CD14-positive monocyte (primary cell): ENCODE results near the gene RHOBTB3. TPM values are rescaled to one million over a fixed set of nuclear protein-coding genes. Genes with fewer than 3 reads are reported as not detected.
A peak's percentile ranks its signal among the peaks of the same experiment; 100 is the strongest.

Experiments used
- DNase-seq, 3 donors: peaks; one replicate each; pipeline ENCODE4 v3.0.0-alpha.2; 2011 to 2022
- H2AFZ ChIP-seq: 2 replicates; pipeline ENCODE4 v1.6.0; 2012; ENCODE audit warnings: mild to moderate bottlenecking, low read depth, low read length, inconsistent platforms; ENCODE audit not compliant: insufficient read depth, poor library complexity, severe bottlenecking
- H3K27ac ChIP-seq, 2 donors: 1 replicate in 1 of 2; 2 replicates in 1 of 2; pipeline ENCODE4 v1.5.1; 2012 to 2013; ENCODE audit warnings: low read length in 2 of 2, control low read depth in 1 of 2, inconsistent platforms in 1 of 2, low read depth in 1 of 2, mild to moderate bottlenecking in 1 of 2
- H3K27me3 ChIP-seq, 2 donors: one replicate each; pipeline versions ENCODE4 v1.6.0 to v1.6.1; 2011 to 2013; ENCODE audit warnings: low read length in 2 of 2; ENCODE audit not compliant: control insufficient read depth in 2 of 2, insufficient read depth in 2 of 2
- H3K36me3 ChIP-seq, 2 donors: replicated peaks in 1 of 2; 1 replicate in 1 of 2; 2 replicates in 1 of 2; pipeline versions ENCODE4 v1.5.1 to v1.6.1; 2012 to 2013; ENCODE audit warnings: low read length in 2 of 2, control low read depth in 1 of 2, inconsistent platforms in 1 of 2, mild to moderate bottlenecking in 1 of 2; ENCODE audit not compliant: insufficient read depth in 2 of 2, control insufficient read depth in 1 of 2
- H3K4me1 ChIP-seq, 2 donors: 1 replicate in 1 of 2; 2 replicates in 1 of 2; pipeline versions ENCODE4 v1.5.1 to v1.6.1; 2012 to 2013; ENCODE audit warnings: low read length in 2 of 2, control low read depth in 1 of 2, inconsistent platforms in 1 of 2, mild to moderate bottlenecking in 1 of 2, moderate library complexity in 1 of 2; ENCODE audit not compliant: insufficient read depth in 2 of 2, control insufficient read depth in 1 of 2
- H3K4me2 ChIP-seq: replicated peaks from 2 replicates; pipeline ENCODE3; 2012; ENCODE audit warnings: low read length, moderate library complexity, mild to moderate bottlenecking; ENCODE audit not compliant: poor library complexity, severe bottlenecking; ENCODE audit errors: extremely low read depth
- H3K4me3 ChIP-seq, 3 experiments: fragments of 200-600 bp in 1 of 3; sonication (generic) in 1 of 3; replicated peaks in 1 of 3; 1 replicate in 2 of 3; 2 replicates in 1 of 3; pipeline ENCODE4 v1.5.1; 2011 to 2013; ENCODE audit warnings: low read length in 3 of 3, mild to moderate bottlenecking in 3 of 3, control low read depth in 2 of 3, low read depth in 2 of 3, inconsistent platforms in 1 of 3, moderate library complexity in 1 of 3
- H3K79me2 ChIP-seq: 2 replicates; pipeline ENCODE4 v1.6.0; 2012; ENCODE audit warnings: mild to moderate bottlenecking, control low read depth, inconsistent platforms, low read length, moderate library complexity; ENCODE audit not compliant: insufficient read depth
- H3K9ac ChIP-seq: 2 replicates; pipeline ENCODE4 v1.6.0; 2017; ENCODE audit warnings: low read length, mild to moderate bottlenecking; ENCODE audit not compliant: insufficient read depth, poor library complexity, severe bottlenecking
- H3K9me3 ChIP-seq, 2 donors: replicated peaks in 1 of 2; 1 replicate in 1 of 2; 2 replicates in 1 of 2; pipeline versions ENCODE4 v1.5.1 to v1.6.1; 2012 to 2013; ENCODE audit warnings: low read length in 2 of 2, control low read depth in 1 of 2; ENCODE audit not compliant: control insufficient read depth in 1 of 2, insufficient read depth in 1 of 2
- H4K20me1 ChIP-seq: 2 replicates; pipeline ENCODE4 v1.6.0; 2012; ENCODE audit warnings: mild to moderate bottlenecking, low read length, control low read depth, moderate library complexity; ENCODE audit not compliant: insufficient read depth
- H3K27ac Mint-ChIP-seq, 7 donors: one replicate each; pipeline ENCODE4 v1.8.0; 2020; ENCODE audit warnings: mild to moderate bottlenecking in 7 of 7, mixed read lengths in 7 of 7, moderate library complexity in 6 of 7, inconsistent platforms in 2 of 7
- H3K27me3 Mint-ChIP-seq, 3 donors: one replicate each; pipeline ENCODE4 v1.8.0; 2021 to 2022; ENCODE audit warnings: low read depth in 3 of 3, mild to moderate bottlenecking in 3 of 3, mixed read lengths in 3 of 3, moderate library complexity in 3 of 3, inconsistent platforms in 1 of 3
- H3K36me3 Mint-ChIP-seq, 2 donors: one replicate each; pipeline ENCODE4 v1.8.0; 2020; ENCODE audit warnings: mixed read lengths in 2 of 2, inconsistent platforms in 1 of 2, mild to moderate bottlenecking in 1 of 2
- H3K4me1 Mint-ChIP-seq: one replicate; pipeline ENCODE4 v1.8.0; 2020; ENCODE audit warnings: mild to moderate bottlenecking, mixed read lengths
- H3K4me3 Mint-ChIP-seq, 2 donors: one replicate each; pipeline ENCODE4 v1.8.0; 2020; ENCODE audit warnings: mild to moderate bottlenecking in 2 of 2, mixed read lengths in 2 of 2, moderate library complexity in 1 of 2
- H3K9me3 Mint-ChIP-seq, 7 donors: one replicate each; pipeline ENCODE4 v1.8.0; 2020 to 2022; ENCODE audit warnings: mixed read lengths in 7 of 7, mild to moderate bottlenecking in 6 of 7, moderate library complexity in 6 of 7, inconsistent platforms in 2 of 7
- CTCF ChIP-seq: fragments of 200-600 bp; IDR thresholded peaks from one replicate; pipeline ENCODE4 v1.8.0; 2022; ENCODE audit warnings: antibody characterized with exemption, mild to moderate bottlenecking
- WGBS: methylation state at CpG from one replicate; pipeline ENCODE4 v1.1.5; 2013; ENCODE audit warnings: missing lambda C conversion rate; ENCODE audit not compliant: insufficient coverage; 5-methylcytosine and 5-hydroxymethylcytosine counted together
- intact Hi-C, 2 donors: fragments of 100-400 bp; cut with micrococcal nuclease; formaldehyde crosslinking; loops; one replicate each; pipeline versions ENCODE4 v1.15.0 to v1.15.1; 2023
- polyA plus RNA-seq, 3 donors: library from polyadenylated mRNA; depleted of rRNA in 1 of 3; unstranded in 2 of 3; stranded (reverse) in 1 of 3; fragments of 300-500 nt in 2 of 3; fragments of >200 nt in 1 of 3; fragmentation: Illumina TruSeq in 2 of 3; gene quantifications; 1 replicate in 2 of 3; 2 replicates in 1 of 3; pipeline ENCODE4 v1.2.3, GENCODE V29; 2012 to 2021

RHOBTB3 gene
- polyA plus RNA-seq, 3 donors, result 0.41 to 1.5 (median 0.63) TPM

DNA sequence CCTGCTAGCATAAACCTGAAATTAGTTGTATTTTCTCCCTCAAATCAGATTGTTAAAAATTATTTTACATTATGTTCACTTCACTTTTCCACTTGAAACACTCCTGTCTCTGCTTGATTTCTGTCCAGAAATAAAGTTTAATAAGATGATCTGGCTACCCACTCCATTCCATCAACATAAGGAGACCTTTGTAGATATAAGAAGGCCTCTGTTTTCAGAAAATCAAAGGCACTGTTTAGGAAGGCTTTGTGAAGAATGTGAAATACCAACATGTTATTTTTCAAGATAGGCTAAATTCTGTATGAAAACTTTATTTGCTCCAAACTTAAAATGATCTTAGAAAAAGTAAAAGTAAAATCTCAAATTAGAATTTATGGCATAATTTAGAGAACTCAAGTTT is 15.1 kb downstream of the RHOBTB3 start:
- H3K4me3 Mint-ChIP-seq, result no peak overlapping the region
- H3K4me1 Mint-ChIP-seq, result peaks cover 9% of the 10 kb centered on the region
- H3K27me3 Mint-ChIP-seq, result no peaks in the 10 kb centered on the region
- no peak for TF ChIP-seq CTCF
- H3K9ac ChIP-seq, result no peak overlapping the region
- no peaks in the 10 kb centered on the region for H3K9me3 ChIP-seq
- no peak for DNase-seq
- intact Hi-C loops, result no loop called here
- H2AFZ ChIP-seq, result no peak overlapping the region
- H3K9me3 Mint-ChIP-seq, result peaks cover 0 to 2% (median 0%) of the 10 kb centered on the region in 7 donors
- no peak overlapping the region for H3K27ac Mint-ChIP-seq
- peaks cover 0 to 3% of the 10 kb centered on the region in 2 donors for H3K4me1 ChIP-seq
- no peaks in the 10 kb centered on the region for H3K79me2 ChIP-seq
- no peaks in the 10 kb centered on the region for H4K20me1 ChIP-seq
- H3K4me2 ChIP-seq, result no peak overlapping the region
- no peaks in the 10 kb centered on the region for H3K36me3 Mint-ChIP-seq
- no peaks in the 10 kb centered on the region for H3K36me3 ChIP-seq
- no peaks in the 10 kb centered on the region for H3K27me3 ChIP-seq
- no peak overlapping the region for H3K4me3 ChIP-seq
- no peak overlapping the region for H3K27ac ChIP-seq

DNA sequence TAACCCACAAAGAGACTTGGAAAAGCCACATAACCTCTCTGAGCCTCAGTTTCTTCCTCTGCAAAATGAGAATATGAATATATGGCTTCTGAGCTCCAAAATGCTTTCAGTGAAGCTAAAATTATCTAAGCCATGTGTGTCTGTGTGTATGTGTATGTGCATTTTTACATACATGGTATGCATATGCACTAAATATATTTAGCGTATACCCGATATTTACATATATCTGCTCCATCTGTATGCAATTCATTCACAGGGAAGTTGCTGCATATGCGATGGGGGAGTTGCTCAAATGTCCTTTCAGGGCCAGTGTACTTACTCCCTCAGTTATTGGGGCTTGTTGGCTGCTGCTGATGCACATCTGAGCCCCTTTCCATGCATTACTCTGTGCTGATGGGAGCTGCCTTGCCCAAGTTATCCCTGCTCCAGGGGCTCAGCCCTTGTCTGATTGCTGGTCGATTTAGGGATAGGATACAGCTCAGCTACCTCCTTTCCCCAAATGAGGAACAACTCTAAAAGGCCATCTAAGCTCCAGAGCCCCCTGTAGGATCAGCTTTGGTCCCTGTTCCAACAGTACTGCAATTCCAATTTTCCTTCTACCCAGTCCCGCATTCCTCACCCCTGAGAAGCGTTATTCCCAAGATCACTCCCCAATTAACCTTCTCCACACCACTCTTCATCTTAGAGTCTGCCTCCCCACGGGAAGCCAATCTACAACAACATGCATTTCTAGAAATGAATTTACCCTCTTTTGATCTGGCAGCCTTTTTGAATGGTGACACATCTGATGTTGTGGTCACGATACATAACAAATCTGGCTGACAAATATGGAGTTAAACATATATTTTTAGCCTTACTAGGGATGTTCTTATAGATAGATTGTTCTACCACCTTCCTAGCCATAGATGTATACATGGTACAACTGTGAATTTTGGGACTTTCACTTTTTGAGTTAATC is 15.9 kb downstream of the RHOBTB3 start:
- H3K36me3 ChIP-seq, result no peaks in the 10 kb centered on the region
- Mint-ChIP-seq H3K9me3 (peaks cover 0 to 2% (median 0%) of the 10 kb centered on the region in 7 donors), H3K4me1 (peaks cover 9% of the 10 kb centered on the region)

More for the DNA sequence above, 15.9 kb downstream of the RHOBTB3 start:
- Histone ChIP-seq H2AFZ (no peak overlapping the region), H3K27me3 (no peaks in the 10 kb centered on the region), H3K79me2 (no peaks in the 10 kb centered on the region), H3K4me3 (no peak overlapping the region), H3K4me1 (peaks cover 0 to 3% of the 10 kb centered on the region in 2 donors), H3K4me2 (no peak overlapping the region), H3K27ac (no peak overlapping the region), H3K9ac (no peak overlapping the region), H4K20me1 (no peaks in the 10 kb centered on the region), H3K9me3 (no peaks in the 10 kb centered on the region)
- TF ChIP-seq CTCF, result no peak
- Mint-ChIP-seq H3K36me3 (peaks cover 0 to under 1% of the 10 kb centered on the region in 2 donors), H3K27ac (peak overlapping the region in 1 of 7 donors; percentile 21), H3K4me3 (no peak overlapping the region), H3K27me3 (no peaks in the 10 kb centered on the region)
- DNase-seq, result no peak
- intact Hi-C loops, result no loop called here
- 93% methylated on average over 4 of the region's 8 CpGs for WGBS
